22Rv1 (cell line): ENCODE data around the gene HMGA1.

Experiments used
- ZFX ChIP-seq: fragments of 450-650 bp; IDR thresholded peaks from 2 replicates; pipeline ENCODE4 v1.6.1; 2017; ENCODE audit warnings: antibody characterized with exemption, borderline replicate concordance
- TF ChIP-seq, protein P1 (sequence below): fragments of 450-650 bp; IDR thresholded peaks from 2 replicates; pipeline ENCODE4 v1.5.1; 2017; ENCODE audit warnings: mild to moderate bottlenecking

DNA sequence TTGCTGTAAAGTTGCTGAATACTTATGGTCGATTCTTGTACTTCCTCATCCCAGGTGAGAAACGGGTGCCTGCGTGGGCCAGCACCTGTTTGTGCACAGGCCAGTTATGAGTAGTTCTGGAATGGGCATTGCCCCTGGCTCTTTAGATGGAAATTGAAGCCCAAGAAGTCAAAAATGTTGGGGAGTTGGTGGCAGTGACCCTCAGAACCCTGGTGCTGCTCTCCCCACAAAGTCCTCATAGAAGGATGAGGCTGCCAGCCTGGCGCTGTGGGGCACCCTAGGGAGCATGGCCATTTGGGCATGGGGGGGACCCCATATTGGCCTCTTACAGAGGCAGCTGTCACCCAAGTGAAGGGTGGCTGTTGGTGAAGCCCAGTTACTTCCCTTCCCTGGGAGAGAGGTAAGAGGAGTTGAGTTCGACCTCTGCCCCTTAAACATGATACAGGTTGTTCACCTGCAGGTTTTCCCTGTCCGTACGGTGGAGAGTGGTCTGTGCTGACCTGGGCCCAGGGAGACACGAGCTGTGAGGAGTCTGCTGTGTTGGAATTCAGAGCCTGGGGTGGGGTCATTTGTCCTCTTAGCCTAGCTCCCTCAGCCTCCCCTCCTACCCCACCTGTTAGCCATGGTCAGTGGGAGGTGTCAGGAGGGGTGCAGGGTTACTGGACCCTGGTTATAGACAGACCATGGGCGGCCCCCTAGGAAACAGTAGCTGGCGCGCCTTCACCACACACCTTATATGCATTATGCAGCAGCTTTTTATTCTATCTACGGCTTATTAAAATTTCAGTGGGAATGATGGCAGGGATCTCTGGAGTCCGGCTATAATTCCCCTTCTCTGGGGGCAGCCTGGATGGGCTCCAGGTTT lies 4.9 kb downstream of the HMGA1 start:
- TF ChIP-seq, protein P1, sequence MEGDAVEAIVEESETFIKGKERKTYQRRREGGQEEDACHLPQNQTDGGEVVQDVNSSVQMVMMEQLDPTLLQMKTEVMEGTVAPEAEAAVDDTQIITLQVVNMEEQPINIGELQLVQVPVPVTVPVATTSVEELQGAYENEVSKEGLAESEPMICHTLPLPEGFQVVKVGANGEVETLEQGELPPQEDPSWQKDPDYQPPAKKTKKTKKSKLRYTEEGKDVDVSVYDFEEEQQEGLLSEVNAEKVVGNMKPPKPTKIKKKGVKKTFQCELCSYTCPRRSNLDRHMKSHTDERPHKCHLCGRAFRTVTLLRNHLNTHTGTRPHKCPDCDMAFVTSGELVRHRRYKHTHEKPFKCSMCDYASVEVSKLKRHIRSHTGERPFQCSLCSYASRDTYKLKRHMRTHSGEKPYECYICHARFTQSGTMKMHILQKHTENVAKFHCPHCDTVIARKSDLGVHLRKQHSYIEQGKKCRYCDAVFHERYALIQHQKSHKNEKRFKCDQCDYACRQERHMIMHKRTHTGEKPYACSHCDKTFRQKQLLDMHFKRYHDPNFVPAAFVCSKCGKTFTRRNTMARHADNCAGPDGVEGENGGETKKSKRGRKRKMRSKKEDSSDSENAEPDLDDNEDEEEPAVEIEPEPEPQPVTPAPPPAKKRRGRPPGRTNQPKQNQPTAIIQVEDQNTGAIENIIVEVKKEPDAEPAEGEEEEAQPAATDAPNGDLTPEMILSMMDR, result no peak
- no peak for TF ChIP-seq ZFX
